Measurements from ENCODE around the gene C6orf163.

C6orf163 gene

GRCh38 chr6:87357479-87358196, 13.0 kb downstream of the C6orf163 start:
- no peak for DNase-seq (ENCODE audit: low read depth)

GRCh38 chr6:87364602-87365252, 20.1 kb downstream of the C6orf163 start:
- no peak for DNase-seq (ENCODE audit: low read depth)

DNA sequence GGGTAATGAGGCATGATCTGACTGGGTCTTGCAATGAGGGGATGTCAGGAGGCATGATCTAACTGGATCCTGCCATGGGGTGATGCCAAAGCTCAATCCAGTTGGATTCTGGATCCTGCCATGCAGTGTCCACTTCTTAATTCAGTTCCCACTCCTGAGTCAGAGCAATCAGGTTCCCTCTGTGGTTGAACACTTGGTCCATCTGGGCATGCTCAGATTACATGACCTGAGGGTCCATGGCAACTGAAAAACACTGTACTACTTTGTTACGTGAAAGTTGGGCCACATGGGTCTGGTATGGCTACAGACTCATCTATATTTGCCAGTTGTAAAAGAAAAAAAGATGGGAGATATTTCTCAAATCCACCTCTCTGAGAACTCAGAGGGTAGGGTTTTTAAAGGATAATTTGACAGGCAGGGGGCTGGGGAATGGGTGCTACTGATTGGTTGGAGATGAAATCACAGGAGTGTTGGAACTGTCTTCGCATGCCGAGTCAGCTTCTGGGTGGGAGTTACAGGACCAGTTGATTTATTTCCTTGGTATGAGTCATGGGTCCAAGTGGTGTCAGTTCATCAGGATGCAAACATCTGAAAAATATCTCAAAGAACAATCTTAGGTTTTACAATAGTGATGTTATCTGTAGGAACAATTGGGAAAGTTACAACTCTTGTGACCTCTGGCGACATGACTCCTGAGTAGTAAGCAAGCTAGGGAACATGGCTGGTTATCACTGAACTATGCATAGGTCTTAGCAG, 21.6 kb downstream of the C6orf163 start:
- no peak for DNase-seq (ENCODE audit: low read depth)

- DNase-seq (ENCODE audit: low read depth) = no peak
Measured at GRCh38 chr6:87366899-87367298, 22.3 kb downstream of the C6orf163 start.

DNA sequence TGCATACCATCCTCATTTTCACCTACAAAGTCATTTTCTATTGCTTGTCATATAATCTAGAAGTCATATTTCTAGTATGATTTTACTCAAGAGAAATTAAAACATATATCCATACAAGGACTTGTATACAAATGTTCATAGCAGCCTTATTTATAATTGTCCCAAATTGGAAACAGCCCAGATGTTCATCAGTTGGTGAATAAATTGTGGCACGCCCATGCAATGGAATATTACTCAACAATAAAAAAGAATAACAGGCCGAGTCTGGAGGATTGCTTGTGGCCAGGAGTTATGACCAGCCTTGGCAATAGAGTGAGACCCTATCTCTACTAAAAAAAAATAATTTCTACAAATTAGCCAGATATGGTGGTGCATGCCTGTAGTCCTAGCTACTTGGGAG, 28.8 kb downstream of the C6orf163 start:
- no peak for DNase-seq (ENCODE audit: low read depth)

DNA sequence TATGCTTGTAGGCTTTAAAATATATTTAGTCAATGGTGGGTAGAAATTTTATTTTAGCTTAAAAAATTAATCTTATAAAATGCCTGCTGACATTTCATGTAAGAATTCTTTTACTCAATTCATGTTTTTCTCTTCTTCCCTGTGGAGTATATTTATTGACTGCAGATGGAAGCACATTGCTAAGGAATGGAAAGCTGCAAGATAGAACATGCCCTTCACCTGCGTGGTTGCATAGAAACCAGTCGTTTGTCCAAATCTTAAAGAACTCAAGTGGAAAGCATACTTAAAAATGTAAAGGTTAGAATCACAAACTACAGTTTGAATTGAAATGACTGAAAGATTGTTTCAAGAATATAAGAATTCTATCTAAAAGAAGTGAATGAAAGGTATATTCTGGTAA, 30.7 kb downstream of the C6orf163 start:
- no peak for DNase-seq (ENCODE audit: low read depth)

DNA sequence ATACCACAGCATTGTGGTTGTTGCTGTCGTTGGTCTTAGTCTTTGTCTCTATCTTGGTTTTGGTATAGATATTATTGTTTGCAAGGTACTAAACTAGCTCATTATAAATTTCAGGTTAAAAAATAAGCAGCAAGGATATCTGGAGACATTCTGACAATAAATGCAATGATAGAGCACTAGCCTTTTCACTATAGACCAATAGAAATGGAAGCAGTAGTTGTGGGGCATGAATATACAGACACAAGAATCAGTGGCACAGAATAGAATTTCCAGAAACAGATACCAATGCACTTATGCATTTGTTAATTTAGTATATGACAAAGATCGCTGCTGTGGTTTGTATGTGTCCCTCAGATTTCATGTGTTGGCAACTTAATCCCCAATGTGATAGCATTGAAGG, 32.0 kb downstream of the C6orf163 start:
- DNase-seq (ENCODE audit: low read depth) = no peak

GRCh38 chr6:87378947-87379346, 34.3 kb downstream of the C6orf163 start:
- DNase-seq (ENCODE audit: low read depth) = no peak

DNA sequence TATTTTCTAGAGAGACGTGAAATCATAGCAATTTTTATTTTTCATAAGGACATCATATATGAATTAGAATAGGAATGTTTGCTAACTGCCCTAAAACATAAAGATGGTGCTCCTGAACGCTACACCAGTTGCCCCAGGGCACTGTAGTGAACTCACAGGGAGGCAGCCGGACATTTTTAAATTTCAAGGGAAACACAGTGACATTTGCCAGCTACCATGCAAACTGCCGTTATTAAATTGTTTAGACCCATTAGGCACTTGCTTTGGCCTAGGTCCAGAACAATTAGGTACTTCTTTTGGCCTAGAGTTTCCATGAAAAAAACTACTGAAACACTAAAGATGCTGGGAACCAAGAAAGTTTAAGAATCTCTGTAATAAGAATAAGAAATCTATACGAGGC, 38.2 kb downstream of the C6orf163 start:
- DNase-seq (ENCODE audit: low read depth) = no peak

GRCh38 chr6:87384038-87384437, 39.4 kb downstream of the C6orf163 start:
- DNase-seq (ENCODE audit: low read depth) = no peak

DNA sequence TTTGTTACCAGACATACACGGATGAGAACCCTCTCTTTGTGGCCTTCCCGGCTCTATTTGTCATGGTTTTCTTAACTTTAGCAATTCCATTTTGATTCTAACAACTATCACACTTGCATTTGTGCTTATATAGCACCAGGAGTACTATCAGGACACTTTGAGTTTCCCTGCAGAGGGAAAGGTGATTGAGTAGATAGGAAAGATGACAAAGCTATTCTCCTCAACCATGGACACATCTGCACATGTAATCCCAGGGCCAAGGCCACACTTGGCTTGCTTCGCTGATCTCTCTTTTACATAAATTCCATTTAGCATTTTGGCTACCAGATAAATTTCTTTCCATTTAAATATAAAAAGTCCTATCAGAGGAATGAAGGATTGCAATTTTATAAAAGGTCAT, 39.8 kb downstream of the C6orf163 start:
- no peak for DNase-seq (ENCODE audit: low read depth)

- DNase-seq (ENCODE audit: low read depth) = no peak
Measured at GRCh38 chr6:87391334-87391733, 46.7 kb downstream of the C6orf163 start.

- DNase-seq (ENCODE audit: low read depth) = no peak
Measured at GRCh38 chr6:87393026-87393622, 48.5 kb downstream of the C6orf163 start.

DNA sequence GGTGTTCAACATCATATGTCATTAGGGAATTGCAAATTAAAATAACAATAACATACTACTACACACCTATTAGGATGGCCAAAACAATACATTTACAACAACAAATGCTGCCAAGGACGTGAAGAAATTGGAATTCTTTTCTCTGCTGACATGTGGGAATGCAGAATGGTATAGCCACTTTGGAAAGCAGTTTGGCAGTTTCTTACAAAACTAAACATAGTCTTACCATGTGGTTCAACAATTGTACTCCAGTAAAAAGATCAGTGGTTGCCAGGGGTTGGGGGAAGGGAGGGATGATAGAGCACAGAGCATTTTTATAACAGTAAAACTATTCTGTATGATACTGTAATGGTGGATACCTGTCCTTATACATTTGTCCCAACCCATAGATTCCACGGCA, 50.8 kb downstream of the C6orf163 start:
- no peak for DNase-seq (ENCODE audit: low read depth)

DNA sequence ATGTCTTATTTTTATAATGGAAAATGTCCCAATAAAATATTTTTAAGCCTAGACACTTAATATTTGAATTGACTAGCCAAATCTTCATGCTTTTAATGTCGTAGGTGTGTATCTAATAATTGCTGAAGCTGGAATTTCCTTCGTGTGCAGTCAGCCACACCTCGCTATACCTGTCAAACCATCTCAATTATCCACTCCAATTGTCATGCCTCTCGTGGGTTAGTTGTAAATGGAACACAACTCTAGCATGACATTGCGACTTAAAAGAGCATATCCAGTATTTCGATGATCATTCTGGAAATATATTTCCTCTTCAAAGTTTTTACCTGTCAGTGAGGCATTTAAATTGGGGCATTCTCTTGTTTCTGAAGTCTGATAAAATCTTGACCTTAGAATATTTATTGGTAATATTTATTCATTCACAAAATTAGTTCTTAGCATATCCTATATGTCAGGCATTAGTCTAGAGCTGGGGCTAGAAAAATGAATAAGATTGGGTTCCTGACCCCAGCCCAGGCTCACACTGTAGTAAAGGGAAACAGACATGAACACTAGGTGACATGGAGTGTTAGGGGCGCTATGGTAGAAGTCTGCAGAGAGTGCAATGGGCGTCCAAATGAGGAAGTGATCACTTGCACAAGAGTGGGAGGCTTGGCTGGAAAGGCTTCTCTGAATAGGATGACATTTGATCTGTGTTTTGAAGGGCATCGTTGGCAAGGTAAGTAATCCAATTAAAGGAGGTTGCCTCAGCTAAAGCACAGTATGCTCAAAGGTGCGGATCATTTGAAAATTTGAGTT, 52.2 kb downstream of the C6orf163 start:
- DNase-seq (ENCODE audit: low read depth) = no peak

DNA sequence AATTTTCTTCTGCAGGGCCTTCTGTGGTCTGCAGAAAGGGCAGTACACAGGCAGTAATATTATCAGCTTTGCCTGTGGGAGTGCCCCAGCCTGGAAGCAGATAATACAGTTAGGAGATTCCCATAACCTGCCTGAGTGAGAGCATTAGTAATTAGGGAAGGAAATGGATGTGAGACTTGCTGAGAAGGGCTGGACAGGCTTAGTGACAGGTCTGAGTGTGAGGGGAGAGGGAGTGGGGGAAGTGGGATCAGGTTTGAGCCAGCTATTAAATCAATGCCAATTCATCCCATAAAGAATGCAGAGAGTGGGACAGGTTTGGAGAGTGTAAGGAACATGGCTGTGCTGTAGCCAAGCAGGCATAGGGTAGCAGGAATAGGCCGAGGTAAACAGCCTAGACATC, 53.0 kb downstream of the C6orf163 start:
- no peak for DNase-seq (ENCODE audit: low read depth)

GRCh38 chr6:87401832-87402231, 57.2 kb downstream of the C6orf163 start:
- no peak for DNase-seq (ENCODE audit: low read depth)

DNA sequence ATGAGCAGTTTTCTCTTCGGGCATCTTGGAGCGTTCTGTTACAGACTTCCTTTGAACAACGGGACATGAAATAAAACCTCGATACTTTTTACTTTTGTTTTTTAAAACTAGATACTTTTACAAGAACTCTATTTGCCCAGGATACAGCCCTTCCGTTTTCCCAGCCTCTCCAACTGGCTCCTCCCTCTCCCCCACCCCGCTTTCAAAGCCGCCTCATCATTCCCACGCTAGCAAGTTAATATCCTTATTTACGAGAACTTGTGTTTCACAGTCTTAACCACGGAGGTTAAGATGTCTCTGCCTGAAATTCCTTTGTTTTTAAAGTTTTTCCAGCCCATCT, 62.9 kb downstream of the C6orf163 start:
- DNase-seq (ENCODE audit: low read depth) = no peak

DNA sequence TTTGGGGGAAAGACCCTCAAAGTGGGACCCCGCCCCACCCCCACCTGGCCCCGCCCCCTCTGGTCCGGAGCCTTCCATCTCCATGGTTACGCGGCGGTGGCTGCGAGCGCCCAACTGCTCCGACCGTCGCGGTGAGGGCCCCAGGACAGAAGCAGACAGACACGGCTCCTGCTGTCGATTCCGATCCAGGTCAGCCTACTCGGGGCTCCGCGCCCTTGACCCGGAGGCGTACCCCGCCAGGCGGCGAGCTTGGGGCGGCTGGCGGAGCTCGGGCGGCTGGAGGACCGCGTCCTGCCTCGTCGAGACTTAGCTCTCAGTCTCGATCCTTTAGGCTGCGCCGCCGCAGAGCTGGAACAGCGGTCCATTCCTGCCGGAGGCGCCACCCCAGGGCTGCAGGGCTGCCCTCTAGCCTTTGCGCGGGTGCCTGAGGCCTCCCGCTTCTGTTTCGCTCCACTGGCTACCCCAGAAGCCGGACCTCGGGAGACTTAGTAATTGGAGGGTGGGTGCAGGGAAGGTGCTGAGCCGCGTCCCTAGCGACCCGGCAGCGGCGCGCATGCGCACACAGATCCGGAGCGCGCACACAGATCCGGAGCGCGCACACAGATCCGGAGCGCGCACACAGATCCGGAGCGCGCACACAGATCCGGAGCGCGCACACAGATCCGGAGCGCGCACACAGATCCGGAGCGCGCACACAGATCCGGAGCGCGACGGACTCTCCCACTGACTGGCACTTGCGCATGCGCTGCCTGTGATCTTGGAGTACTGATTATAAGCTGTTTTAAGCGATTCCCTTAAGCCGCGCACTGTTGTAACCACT, 63.5 kb downstream of the C6orf163 start, which contains the start of gene CFAP206:
Gene CFAP206, plus strand, starts transcription at position 72 of the 820 bp plus-strand sequence. CDS start 1,868 bp downstream, outside the sequence.
- DNase-seq (ENCODE audit: low read depth) = no peak

- DNase-seq (ENCODE audit: low read depth) = no peak
Measured at GRCh38 chr6:87408721-87409155, 64.1 kb downstream of the C6orf163 start.

All from HS-27A (cell line).